A673 (cell line): Measurements from ENCODE around the gene FSTL4.

Source experiments
- EZH2 ChIP-seq: fragments of 200-600 bp; sonication (generic); IDR thresholded peaks from 2 replicates; pipeline ENCODE4 v1.6.1; 2017; ENCODE audit warnings: borderline replicate concordance, low read depth, mild to moderate bottlenecking, mixed read lengths, antibody characterized with exemption, low read length; ENCODE audit not compliant: poor library complexity, severe bottlenecking
- TF ChIP-seq, protein P1 (sequence below): fragments of 300-800, 200-600 bp; sonication (generic); conservative IDR thresholded peaks from 2 replicates; pipeline ENCODE4 v1.5.1; 2017; ENCODE audit warnings: low read depth, mild to moderate bottlenecking, antibody characterized with exemption, low read length, moderate library complexity, mixed read lengths

DNA sequence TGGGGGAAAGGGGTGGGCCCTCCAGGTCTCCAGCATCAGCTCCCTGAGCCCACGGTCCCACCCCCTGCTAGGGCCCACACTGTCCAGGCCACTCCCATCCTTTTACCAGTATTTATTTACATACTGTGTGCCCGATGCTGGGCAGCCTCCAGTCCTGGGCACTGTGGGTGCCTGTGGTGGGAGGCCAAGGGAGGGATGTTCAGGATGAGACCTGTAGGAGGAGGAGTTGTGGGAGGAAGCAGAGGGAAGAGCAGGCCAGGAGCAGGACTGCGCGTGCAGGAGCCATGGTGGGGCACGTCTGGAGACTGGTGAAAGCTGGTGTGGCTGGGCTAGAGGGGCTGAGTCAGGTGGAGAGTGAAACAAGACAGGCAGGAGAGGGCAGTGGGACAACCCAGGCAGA, 293.1 kb downstream of the FSTL4 start:
- TF ChIP-seq, protein P1, sequence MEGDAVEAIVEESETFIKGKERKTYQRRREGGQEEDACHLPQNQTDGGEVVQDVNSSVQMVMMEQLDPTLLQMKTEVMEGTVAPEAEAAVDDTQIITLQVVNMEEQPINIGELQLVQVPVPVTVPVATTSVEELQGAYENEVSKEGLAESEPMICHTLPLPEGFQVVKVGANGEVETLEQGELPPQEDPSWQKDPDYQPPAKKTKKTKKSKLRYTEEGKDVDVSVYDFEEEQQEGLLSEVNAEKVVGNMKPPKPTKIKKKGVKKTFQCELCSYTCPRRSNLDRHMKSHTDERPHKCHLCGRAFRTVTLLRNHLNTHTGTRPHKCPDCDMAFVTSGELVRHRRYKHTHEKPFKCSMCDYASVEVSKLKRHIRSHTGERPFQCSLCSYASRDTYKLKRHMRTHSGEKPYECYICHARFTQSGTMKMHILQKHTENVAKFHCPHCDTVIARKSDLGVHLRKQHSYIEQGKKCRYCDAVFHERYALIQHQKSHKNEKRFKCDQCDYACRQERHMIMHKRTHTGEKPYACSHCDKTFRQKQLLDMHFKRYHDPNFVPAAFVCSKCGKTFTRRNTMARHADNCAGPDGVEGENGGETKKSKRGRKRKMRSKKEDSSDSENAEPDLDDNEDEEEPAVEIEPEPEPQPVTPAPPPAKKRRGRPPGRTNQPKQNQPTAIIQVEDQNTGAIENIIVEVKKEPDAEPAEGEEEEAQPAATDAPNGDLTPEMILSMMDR: no peak
- TF ChIP-seq EZH2: no peak
